ENCODE results near the gene SMAD2.
"Not testable (repeated sequence)": the region's sequence is repeated elsewhere in the genome, so short reads cannot be mapped to it uniquely, and the experiment has no call there.

SMAD2 gene

GRCh38 chr18:47930199-47930930, at the start of gene SMAD2:
TSS of gene SMAD2 (minus strand) at chr18:47930659. CDS start at chr18:47896756, 33,903 bp downstream.
- DNase-seq (ENCODE audit: low spot score) = peak; percentile 78

- DNase-seq (ENCODE audit: low spot score) = no peak
Measured at GRCh38 chr18:47979611-47980200, 49.2 kb upstream of the SMAD2 start.

GRCh38 chr18:47978603-47979002, 48.1 kb upstream of the SMAD2 start:
- DNase-seq (ENCODE audit: low spot score) = no peak

- DNase-seq (ENCODE audit: low spot score) = no peak
Measured at GRCh38 chr18:47978141-47978540, 47.7 kb upstream of the SMAD2 start.

GRCh38 chr18:47975701-47976100, 45.2 kb upstream of the SMAD2 start:
- no peak for DNase-seq (ENCODE audit: low spot score)

- DNase-seq (ENCODE audit: low spot score) = no peak
Measured at GRCh38 chr18:47975105-47975504, 44.6 kb upstream of the SMAD2 start.

GRCh38 chr18:47970664-47971531, 40.4 kb upstream of the SMAD2 start:
- no peak for DNase-seq (ENCODE audit: low spot score)

GRCh38 chr18:47969816-47970215, 39.4 kb upstream of the SMAD2 start:
- no peak for DNase-seq (ENCODE audit: low spot score)

GRCh38 chr18:47968721-47969120, 38.3 kb upstream of the SMAD2 start:
- DNase-seq (ENCODE audit: low spot score) = no peak

GRCh38 chr18:47968006-47968676, 37.7 kb upstream of the SMAD2 start:
- no peak for DNase-seq (ENCODE audit: low spot score)

GRCh38 chr18:47964053-47964452, 33.6 kb upstream of the SMAD2 start:
- no peak for DNase-seq (ENCODE audit: low spot score)

GRCh38 chr18:47961003-47961402, 30.5 kb upstream of the SMAD2 start:
- not testable (repeated sequence) for DNase-seq (ENCODE audit: low spot score)

GRCh38 chr18:47953471-47953931, 23.0 kb upstream of the SMAD2 start:
- peak; percentile 4 for DNase-seq (ENCODE audit: low spot score)

GRCh38 chr18:47950511-47950910, 20.1 kb upstream of the SMAD2 start:
- DNase-seq (ENCODE audit: low spot score) = no peak

GRCh38 chr18:47949202-47949601, 18.7 kb upstream of the SMAD2 start:
- DNase-seq (ENCODE audit: low spot score) = no peak

- no peak for DNase-seq (ENCODE audit: low spot score)
Measured at GRCh38 chr18:47946889-47947288, 16.4 kb upstream of the SMAD2 start.

- DNase-seq (ENCODE audit: low spot score) = no peak
Measured at GRCh38 chr18:47944972-47945852, 14.8 kb upstream of the SMAD2 start.

GRCh38 chr18:47936952-47937351, 6.5 kb upstream of the SMAD2 start:
- DNase-seq (ENCODE audit: low spot score) = no peak

GRCh38 chr18:47935321-47936055, 5.0 kb upstream of the SMAD2 start:
- no peak for DNase-seq (ENCODE audit: low spot score)

GRCh38 chr18:47932603-47933002, 2.1 kb upstream of the SMAD2 start:
- DNase-seq (ENCODE audit: low spot score) = no peak

Measured in kidney capillary endothelial cell (primary cell).